Astrocyte of the cerebellum (primary cell): ENCODE data around the gene MAN2B2.

Experiments used
- DNase-seq: peaks from one replicate; pipeline ENCODE4 v3.0.0-alpha.2; 2011; ENCODE audit warnings: low read depth
- H3K4me3 ChIP-seq: 2 replicates; pipeline ENCODE4 v1.5.1; 2011; ENCODE audit warnings: mild to moderate bottlenecking, low read depth, low read length, moderate library complexity
- in situ Hi-C: cut with HindIII; loops from 2 replicates; pipeline ENCODE4 v1.10.0; 2017; ENCODE audit warnings: low sequenced_read_pairs
- TF ChIP-seq, protein P1 (sequence below): IDR thresholded peaks from 2 replicates; pipeline ENCODE4 v1.5.1; 2012; ENCODE audit warnings: low read length, low read depth, moderate library complexity, mild to moderate bottlenecking; ENCODE audit errors: missing control alignments

The MAN2B2 gene

DNA sequence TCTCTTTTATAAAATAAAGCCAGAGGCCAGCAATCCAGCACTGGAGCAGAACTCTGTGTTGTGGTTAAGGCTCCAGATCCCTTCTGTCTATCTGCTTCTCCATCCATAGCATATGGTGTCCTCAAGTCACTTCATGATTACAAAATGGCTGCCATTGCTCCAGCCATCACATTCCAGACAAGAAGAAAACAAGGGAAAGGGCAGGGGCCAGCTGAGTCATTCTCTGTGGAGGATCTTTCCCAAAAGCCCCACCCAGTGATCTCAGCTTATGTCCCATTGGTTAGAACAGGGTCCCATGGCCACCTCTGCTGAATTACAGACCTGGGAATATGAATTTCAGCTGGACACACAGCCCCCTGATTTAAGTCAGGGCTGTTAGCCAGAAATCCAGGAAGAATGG is 34.1 kb upstream of the MAN2B2 start:
- TF ChIP-seq, protein P1, sequence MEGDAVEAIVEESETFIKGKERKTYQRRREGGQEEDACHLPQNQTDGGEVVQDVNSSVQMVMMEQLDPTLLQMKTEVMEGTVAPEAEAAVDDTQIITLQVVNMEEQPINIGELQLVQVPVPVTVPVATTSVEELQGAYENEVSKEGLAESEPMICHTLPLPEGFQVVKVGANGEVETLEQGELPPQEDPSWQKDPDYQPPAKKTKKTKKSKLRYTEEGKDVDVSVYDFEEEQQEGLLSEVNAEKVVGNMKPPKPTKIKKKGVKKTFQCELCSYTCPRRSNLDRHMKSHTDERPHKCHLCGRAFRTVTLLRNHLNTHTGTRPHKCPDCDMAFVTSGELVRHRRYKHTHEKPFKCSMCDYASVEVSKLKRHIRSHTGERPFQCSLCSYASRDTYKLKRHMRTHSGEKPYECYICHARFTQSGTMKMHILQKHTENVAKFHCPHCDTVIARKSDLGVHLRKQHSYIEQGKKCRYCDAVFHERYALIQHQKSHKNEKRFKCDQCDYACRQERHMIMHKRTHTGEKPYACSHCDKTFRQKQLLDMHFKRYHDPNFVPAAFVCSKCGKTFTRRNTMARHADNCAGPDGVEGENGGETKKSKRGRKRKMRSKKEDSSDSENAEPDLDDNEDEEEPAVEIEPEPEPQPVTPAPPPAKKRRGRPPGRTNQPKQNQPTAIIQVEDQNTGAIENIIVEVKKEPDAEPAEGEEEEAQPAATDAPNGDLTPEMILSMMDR = no peak
- H3K4me3 ChIP-seq = no peak overlapping the region
- in situ Hi-C loops = no loop called here
- DNase-seq = no peak

DNA sequence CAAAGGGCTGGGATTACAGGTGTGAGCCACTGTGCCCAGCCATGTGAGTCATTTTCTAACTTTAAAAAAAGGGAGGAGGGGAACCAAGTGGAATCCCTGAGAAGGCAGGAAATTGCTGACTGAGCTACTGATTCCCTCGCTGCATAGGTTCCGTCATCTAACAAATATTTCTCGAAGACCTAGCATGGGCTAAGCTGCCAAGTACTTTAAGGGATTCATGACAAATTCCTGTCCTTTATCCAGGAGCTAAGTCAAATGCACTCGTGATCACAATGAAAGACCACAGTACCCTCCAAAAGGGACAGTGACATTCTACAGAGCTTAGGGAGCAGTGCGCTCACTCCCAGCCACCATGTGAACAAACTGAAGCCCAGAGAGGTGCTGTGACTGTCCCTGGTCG is 33.2 kb upstream of the MAN2B2 start:
- in situ Hi-C loops = no loop called here
- TF ChIP-seq, protein P1 = no peak
- no peak overlapping the region for H3K4me3 ChIP-seq
- DNase-seq = no peak

DNA sequence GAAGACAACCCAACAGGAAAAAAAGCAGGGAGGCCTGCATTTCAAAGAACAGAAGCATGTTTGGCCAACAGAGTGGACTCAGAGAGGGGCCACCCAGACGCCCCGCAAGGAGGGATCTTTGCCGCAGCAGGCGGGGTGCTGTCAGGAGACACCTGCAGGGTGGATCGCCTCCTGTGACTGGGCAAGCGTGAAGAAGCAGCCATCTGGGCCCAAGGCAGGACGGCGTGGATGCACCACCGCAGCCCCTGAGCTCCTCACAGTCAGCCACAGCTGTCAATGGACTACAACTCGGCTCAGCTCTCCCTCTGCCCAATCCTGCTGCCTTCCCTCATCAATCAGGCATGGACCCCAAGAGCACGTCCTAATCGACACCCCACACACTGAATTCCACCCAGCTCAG is 32.0 kb upstream of the MAN2B2 start:
- no peak overlapping the region for H3K4me3 ChIP-seq
- no peak for DNase-seq
- TF ChIP-seq, protein P1 = no peak
- in situ Hi-C loops = no loop called here

DNA sequence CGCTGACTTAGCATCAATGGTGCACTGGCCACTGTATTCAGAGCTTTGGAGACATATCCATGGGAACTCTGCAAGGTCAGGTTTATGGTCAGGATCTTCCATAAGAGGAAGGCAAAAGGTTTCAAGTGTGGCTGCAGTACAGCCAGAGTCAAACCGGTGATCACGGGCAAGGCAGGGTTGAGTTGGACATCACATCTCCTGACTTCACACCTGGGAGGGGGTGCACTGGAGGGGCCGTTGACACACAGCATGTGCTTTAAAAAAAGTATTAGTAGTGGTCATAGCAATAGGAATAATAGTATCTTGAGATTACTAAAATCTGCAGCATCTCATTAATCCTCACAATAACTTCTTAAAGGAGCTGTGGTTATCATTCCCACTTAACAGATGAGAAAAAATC is 28.9 kb upstream of the MAN2B2 start:
- H3K4me3 ChIP-seq = no peak overlapping the region
- in situ Hi-C loops = no loop called here
- no peak for DNase-seq
- TF ChIP-seq, protein P1 = no peak

GRCh38 chr4:6546681-6547447 is 28.1 kb upstream of the MAN2B2 start:
- TF ChIP-seq, protein P1 = peak; percentile 93
- in situ Hi-C loops = no loop called here
- DNase-seq = peak; percentile 66
- H3K4me3 ChIP-seq = no peak overlapping the region

- TF ChIP-seq, protein P1 = peak; percentile 39
These were observed 26.6 kb upstream of the MAN2B2 start for GRCh38 chr4:6548201-6548881.

More at GRCh38 chr4:6548201-6548881, 26.6 kb upstream of the MAN2B2 start:
- DNase-seq = no peak
- in situ Hi-C loops = no loop called here
- H3K4me3 ChIP-seq = no peak overlapping the region
